SK-N-SH (cell line): ENCODE results near the gene TMEM163. TPM values are rescaled to one million over a fixed set of nuclear protein-coding genes. Genes with fewer than 3 reads are reported as not detected.

Experiments
- CTCF ChIA-PET: fragments of 300-600, 350-600 bp; formaldehyde crosslinking; extraction: SDS; loops from one replicate; lab custom pipeline; 2021; lab: Yijun Ruan, JAX
- POLR2A ChIA-PET: fragments of 350-600 bp; sonication (Branson Sonifier 250); formaldehyde crosslinking; extraction: SDS; loops from one replicate; lab custom pipeline; 2020; ENCODE audit warnings: antibody characterized with exemption, inconsistent platforms; lab: Yijun Ruan, JAX
- DNase-seq: peaks from one replicate; pipeline ENCODE4 v3.0.0; 2012
- H2AFZ ChIP-seq: fragments of 200-600 bp; sonication (generic); 2 replicates; pipeline ENCODE4 v1.8.1; 2016; ENCODE audit warnings: antibody characterized with exemption, mild to moderate bottlenecking, low read depth
- H3F3A ChIP-seq: fragments of 200-600 bp; sonication (generic); replicated peaks from 2 replicates; pipeline ENCODE3; 2016; ENCODE audit warnings: antibody characterized with exemption, mild to moderate bottlenecking; ENCODE audit not compliant: insufficient read depth
- H3K27ac ChIP-seq, 2 experiments: fragments of 200-500 bp in 1 of 2; fragments of 200-600 bp in 1 of 2; sonication (Bioruptor generic) in 1 of 2; sonication (generic), shearing (Covaris generic) in 1 of 2; 2 replicates each; pipeline versions ENCODE4 v1.5.1 to v1.6.1; 2014 to 2016; ENCODE audit warnings: low read depth in 2 of 2, inconsistent platforms in 1 of 2, low read length in 1 of 2, mild to moderate bottlenecking in 1 of 2, mixed read lengths in 1 of 2
- H3K27me3 ChIP-seq: fragments of 200-600 bp; sonication (generic), shearing (Covaris generic); 2 replicates; pipeline ENCODE4 v1.6.1; 2016; ENCODE audit warnings: mixed run types; ENCODE audit not compliant: insufficient read depth
- H3K36me3 ChIP-seq, 2 experiments: fragments of 200-500 bp in 1 of 2; fragments of 200-600 bp in 1 of 2; sonication (Bioruptor generic) in 1 of 2; sonication (generic) in 1 of 2; replicated peaks in 1 of 2; 2 replicates each; pipeline versions ENCODE3 to v1.5.1; 2014 to 2016; ENCODE audit warnings: low read length in 1 of 2, mild to moderate bottlenecking in 1 of 2; ENCODE audit not compliant: insufficient read depth in 2 of 2, control insufficient read depth in 1 of 2
- H3K4me1 ChIP-seq, 2 experiments: fragments of 200-500 bp in 1 of 2; fragments of 200-600 bp in 1 of 2; sonication (Bioruptor generic) in 1 of 2; sonication (generic), shearing (Covaris generic) in 1 of 2; 2 replicates each; pipeline versions ENCODE4 v1.5.1 to v1.6.1; 2014 to 2016; ENCODE audit warnings: low read depth in 1 of 2, low read length in 1 of 2, mixed run types in 1 of 2; ENCODE audit not compliant: insufficient read depth in 2 of 2, control insufficient read depth in 1 of 2
- H3K4me2 ChIP-seq: fragments of 200-600 bp; sonication (generic), shearing (Covaris generic); 2 replicates; pipeline ENCODE4 v1.6.1; 2017; ENCODE audit warnings: mixed run types
- H3K4me3 ChIP-seq, 2 experiments: fragments of 200-500 bp in 1 of 2; fragments of 200-600 bp in 1 of 2; sonication (Bioruptor generic) in 1 of 2; sonication (generic), shearing (Covaris generic) in 1 of 2; 2 replicates each; pipeline versions ENCODE4 v1.5.1 to v1.8.1; 2014 to 2016; ENCODE audit warnings: low read depth in 2 of 2, inconsistent platforms in 1 of 2, low read length in 1 of 2, mild to moderate bottlenecking in 1 of 2, mixed read lengths in 1 of 2, moderate library complexity in 1 of 2
- H3K79me2 ChIP-seq: fragments of 200-600 bp; sonication (generic); 2 replicates; pipeline ENCODE4 v1.8.1; 2017; ENCODE audit warnings: mild to moderate bottlenecking; ENCODE audit not compliant: insufficient read depth
- H3K9ac ChIP-seq: fragments of 200-600 bp; sonication (generic); 2 replicates; pipeline ENCODE4 v1.6.1; 2017; ENCODE audit warnings: mixed run types
- H3K9me2 ChIP-seq: fragments of 200-600 bp; sonication (generic); 2 replicates; pipeline ENCODE4 v1.6.1; 2017; ENCODE audit warnings: mixed run types
- H3K9me3 ChIP-seq: fragments of 200-600 bp; sonication (generic); 2 replicates; pipeline ENCODE4 v1.6.1; 2017; ENCODE audit warnings: mixed run types, mild to moderate bottlenecking, moderate library complexity
- H4K20me1 ChIP-seq: fragments of 200-600 bp; sonication (generic); 2 replicates; pipeline ENCODE4 v1.6.1; 2017; ENCODE audit warnings: mild to moderate bottlenecking, mixed run types; ENCODE audit not compliant: insufficient read depth
- CHD2 ChIP-seq: fragments of 150-350 bp; IDR thresholded peaks from 2 replicates; pipeline ENCODE4 v1.6.1; 2018; ENCODE audit warnings: low read length; ENCODE audit not compliant: partially characterized antibody
- ELF1 ChIP-seq: IDR thresholded peaks from 2 replicates; pipeline ENCODE4 v1.4.0; 2012
- FOSL2 ChIP-seq: IDR thresholded peaks from 2 replicates; pipeline ENCODE4 v1.4.0; 2012; ENCODE audit warnings: low read depth, mild to moderate bottlenecking, moderate library complexity, borderline replicate concordance
- FOXJ3 ChIP-seq: sonication (generic); formaldehyde crosslinking; IDR thresholded peaks from 2 replicates; pipeline ENCODE4 v1.5.1; 2020; ENCODE audit warnings: mild to moderate bottlenecking, missing genetic modification reagents
- FOXM1 ChIP-seq: IDR thresholded peaks from 2 replicates; pipeline ENCODE4 v1.4.0; 2012; ENCODE audit warnings: low read depth, mild to moderate bottlenecking
- JUND ChIP-seq: IDR thresholded peaks from 2 replicates; pipeline ENCODE4 v1.4.0; 2012
- MEF2A ChIP-seq: IDR thresholded peaks from 2 replicates; pipeline ENCODE4 v1.4.0; 2012; ENCODE audit warnings: low read depth, borderline replicate concordance
- NFIC ChIP-seq: IDR thresholded peaks from 2 replicates; pipeline ENCODE4 v1.4.0; 2012; ENCODE audit warnings: borderline replicate concordance
- POLR2AphosphoS5 ChIP-seq: IDR thresholded peaks from 2 replicates; pipeline ENCODE4 v1.6.1; 2012; ENCODE audit warnings: low read depth, low read length
- RFX5 ChIP-seq: IDR thresholded peaks from 2 replicates; pipeline ENCODE4 v1.6.1; 2012; ENCODE audit warnings: mild to moderate bottlenecking, improper control_type of control experiment, low read length
- SIN3A ChIP-seq: IDR thresholded peaks from 2 replicates; pipeline ENCODE4 v1.6.1; 2012; ENCODE audit warnings: low read depth, mild to moderate bottlenecking, low read length, moderate library complexity, borderline replicate concordance
- TAF1 ChIP-seq: IDR thresholded peaks from 2 replicates; pipeline ENCODE4 v1.6.1; 2012; ENCODE audit warnings: low read depth, mild to moderate bottlenecking, low read length, moderate library complexity, borderline replicate concordance
- YY1 ChIP-seq: IDR thresholded peaks from 2 replicates; pipeline ENCODE4 v1.4.0; 2012; ENCODE audit warnings: low read depth, mild to moderate bottlenecking
- WGBS: methylation state at CpG from one replicate; pipeline ENCODE4 v1.1.6; 2017; ENCODE audit warnings: low lambda C conversion rate; 5-methylcytosine and 5-hydroxymethylcytosine counted together
- polyA plus RNA-seq, 3 experiments: library from polyadenylated mRNA; depleted of rRNA; stranded (reverse); fragments of >200 nt; gene quantifications; 2 replicates each; pipeline ENCODE4 v1.2.3, GENCODE V29; 2012
- TF ChIP-seq, protein P1 (sequence below): fragments of 200-600 bp; sonication (generic); IDR thresholded peaks from 2 replicates; pipeline ENCODE4 v1.6.1; 2017; ENCODE audit warnings: antibody characterized with exemption, mild to moderate bottlenecking, moderate library complexity
- TF ChIP-seq, protein P2 (sequence below): fragments of 150-350 bp; IDR thresholded peaks from 2 replicates; pipeline ENCODE4 v1.6.1; 2016; ENCODE audit warnings: mild to moderate bottlenecking, low read depth, low read length
- TF ChIP-seq, protein P3 (sequence below): IDR thresholded peaks from 2 replicates; pipeline ENCODE4 v1.4.0; 2012; ENCODE audit warnings: low read depth, borderline replicate concordance
- TF ChIP-seq, protein P4 (sequence below): IDR thresholded peaks from 2 replicates; pipeline ENCODE4 v1.4.0; 2012; ENCODE audit warnings: low read depth, borderline replicate concordance

TMEM163 gene
- polyA plus RNA-seq, 1 of the 3 experiments (the other 2 are of a cell fraction), result not detected

DNA sequence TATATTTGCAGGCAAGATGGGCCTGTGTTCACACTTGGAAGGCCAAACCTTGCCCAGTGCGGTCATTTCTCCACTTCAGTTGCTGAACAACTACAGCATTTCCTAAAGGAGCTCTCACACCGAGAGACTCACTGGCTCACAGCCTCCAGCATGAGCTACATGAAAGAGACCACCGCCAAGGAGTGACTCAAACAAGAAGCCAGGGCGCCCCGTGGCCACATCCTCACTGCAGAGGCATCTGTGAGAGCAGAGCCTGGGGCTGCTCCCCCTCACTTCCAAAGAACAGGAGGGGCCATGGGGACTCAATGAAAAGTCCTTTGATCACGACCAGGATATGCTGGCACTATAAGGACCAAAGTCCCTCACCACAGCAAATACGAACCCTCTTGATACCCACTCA is 50.0 kb downstream of the TMEM163 start:
- CTCF ChIA-PET, result no interaction called here
- no peaks in the 10 kb centered on the region for H3K27me3 ChIP-seq
- H3K79me2 ChIP-seq, result no peaks in the 10 kb centered on the region
- no peak overlapping the region for H3K9ac ChIP-seq
- H3K4me2 ChIP-seq, result no peak overlapping the region
- no peak for DNase-seq
- H3K4me3 ChIP-seq, result no peak overlapping the region
- H3K27ac ChIP-seq, result no peak overlapping the region
- WGBS, result 30% methylated on average over 6 of the region's 7 CpGs
- H3F3A ChIP-seq, result no peaks in the 10 kb centered on the region
- no peaks in the 10 kb centered on the region for H4K20me1 ChIP-seq
- no peaks in the 10 kb centered on the region; a peak in 1 of 4 replicates for H3K4me1 ChIP-seq
- POLR2A ChIA-PET, result no interaction called here
- TF ChIP-seq FOXJ3 (CRISPR knock-in tag) (no peak), YY1 (no peak), ELF1 (no peak), CHD2 (no peak), SIN3A (no peak), NFIC (no peak), FOXM1 (no peak), RFX5 (no peak), MEF2A (no peak), JUND (no peak), FOSL2 (no peak), TAF1 (no peak), POLR2AphosphoS5 (no peak)
- TF ChIP-seq, protein P1, sequence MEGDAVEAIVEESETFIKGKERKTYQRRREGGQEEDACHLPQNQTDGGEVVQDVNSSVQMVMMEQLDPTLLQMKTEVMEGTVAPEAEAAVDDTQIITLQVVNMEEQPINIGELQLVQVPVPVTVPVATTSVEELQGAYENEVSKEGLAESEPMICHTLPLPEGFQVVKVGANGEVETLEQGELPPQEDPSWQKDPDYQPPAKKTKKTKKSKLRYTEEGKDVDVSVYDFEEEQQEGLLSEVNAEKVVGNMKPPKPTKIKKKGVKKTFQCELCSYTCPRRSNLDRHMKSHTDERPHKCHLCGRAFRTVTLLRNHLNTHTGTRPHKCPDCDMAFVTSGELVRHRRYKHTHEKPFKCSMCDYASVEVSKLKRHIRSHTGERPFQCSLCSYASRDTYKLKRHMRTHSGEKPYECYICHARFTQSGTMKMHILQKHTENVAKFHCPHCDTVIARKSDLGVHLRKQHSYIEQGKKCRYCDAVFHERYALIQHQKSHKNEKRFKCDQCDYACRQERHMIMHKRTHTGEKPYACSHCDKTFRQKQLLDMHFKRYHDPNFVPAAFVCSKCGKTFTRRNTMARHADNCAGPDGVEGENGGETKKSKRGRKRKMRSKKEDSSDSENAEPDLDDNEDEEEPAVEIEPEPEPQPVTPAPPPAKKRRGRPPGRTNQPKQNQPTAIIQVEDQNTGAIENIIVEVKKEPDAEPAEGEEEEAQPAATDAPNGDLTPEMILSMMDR, result no peak
- TF ChIP-seq, protein P2, sequence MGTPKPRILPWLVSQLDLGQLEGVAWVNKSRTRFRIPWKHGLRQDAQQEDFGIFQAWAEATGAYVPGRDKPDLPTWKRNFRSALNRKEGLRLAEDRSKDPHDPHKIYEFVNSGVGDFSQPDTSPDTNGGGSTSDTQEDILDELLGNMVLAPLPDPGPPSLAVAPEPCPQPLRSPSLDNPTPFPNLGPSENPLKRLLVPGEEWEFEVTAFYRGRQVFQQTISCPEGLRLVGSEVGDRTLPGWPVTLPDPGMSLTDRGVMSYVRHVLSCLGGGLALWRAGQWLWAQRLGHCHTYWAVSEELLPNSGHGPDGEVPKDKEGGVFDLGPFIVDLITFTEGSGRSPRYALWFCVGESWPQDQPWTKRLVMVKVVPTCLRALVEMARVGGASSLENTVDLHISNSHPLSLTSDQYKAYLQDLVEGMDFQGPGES, result no peak
- TF ChIP-seq, protein P3, sequence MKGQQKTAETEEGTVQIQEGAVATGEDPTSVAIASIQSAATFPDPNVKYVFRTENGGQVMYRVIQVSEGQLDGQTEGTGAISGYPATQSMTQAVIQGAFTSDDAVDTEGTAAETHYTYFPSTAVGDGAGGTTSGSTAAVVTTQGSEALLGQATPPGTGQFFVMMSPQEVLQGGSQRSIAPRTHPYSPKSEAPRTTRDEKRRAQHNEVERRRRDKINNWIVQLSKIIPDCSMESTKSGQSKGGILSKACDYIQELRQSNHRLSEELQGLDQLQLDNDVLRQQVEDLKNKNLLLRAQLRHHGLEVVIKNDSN, result no peak
- TF ChIP-seq, protein P4, sequence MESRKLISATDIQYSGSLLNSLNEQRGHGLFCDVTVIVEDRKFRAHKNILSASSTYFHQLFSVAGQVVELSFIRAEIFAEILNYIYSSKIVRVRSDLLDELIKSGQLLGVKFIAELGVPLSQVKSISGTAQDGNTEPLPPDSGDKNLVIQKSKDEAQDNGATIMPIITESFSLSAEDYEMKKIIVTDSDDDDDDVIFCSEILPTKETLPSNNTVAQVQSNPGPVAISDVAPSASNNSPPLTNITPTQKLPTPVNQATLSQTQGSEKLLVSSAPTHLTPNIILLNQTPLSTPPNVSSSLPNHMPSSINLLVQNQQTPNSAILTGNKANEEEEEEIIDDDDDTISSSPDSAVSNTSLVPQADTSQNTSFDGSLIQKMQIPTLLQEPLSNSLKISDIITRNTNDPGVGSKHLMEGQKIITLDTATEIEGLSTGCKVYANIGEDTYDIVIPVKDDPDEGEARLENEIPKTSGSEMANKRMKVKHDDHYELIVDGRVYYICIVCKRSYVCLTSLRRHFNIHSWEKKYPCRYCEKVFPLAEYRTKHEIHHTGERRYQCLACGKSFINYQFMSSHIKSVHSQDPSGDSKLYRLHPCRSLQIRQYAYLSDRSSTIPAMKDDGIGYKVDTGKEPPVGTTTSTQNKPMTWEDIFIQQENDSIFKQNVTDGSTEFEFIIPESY, result no peak
- TF ChIP-seq, all 33 proteins: peak for 0
- Histone ChIP-seq H2AFZ (no peak overlapping the region), H3K36me3 (no peaks in the 10 kb centered on the region), H3K9me3 (no peaks in the 10 kb centered on the region), H3K9me2 (no peaks in the 10 kb centered on the region)
